GF-D8 (cell line): ENCODE measurements around the gene PAM.

Experiments
- DNase-seq: peaks from one replicate; lab custom pipeline; 2025; lab: John Stamatoyannopoulos, UW

PAM gene

DNA sequence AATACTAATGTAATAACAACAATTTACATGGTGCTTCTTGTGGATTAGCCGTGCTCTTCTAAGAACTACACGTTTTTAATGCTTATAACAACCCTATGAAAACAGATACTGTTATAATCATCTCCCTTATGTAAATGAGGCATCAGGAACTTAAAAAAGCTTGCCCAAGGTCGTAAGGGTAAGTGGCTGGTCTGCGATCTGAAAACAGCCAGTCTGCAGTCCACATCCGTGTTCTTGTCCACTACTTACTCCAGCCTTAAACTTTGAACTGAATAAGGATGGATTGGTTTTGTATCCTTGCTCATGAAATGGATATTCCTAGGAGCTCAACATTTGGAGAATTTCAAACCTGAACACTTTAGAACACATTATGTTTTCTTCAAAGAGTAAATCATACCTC, 26.7 kb downstream of the PAM start:
- DNase-seq: no peak

DNA sequence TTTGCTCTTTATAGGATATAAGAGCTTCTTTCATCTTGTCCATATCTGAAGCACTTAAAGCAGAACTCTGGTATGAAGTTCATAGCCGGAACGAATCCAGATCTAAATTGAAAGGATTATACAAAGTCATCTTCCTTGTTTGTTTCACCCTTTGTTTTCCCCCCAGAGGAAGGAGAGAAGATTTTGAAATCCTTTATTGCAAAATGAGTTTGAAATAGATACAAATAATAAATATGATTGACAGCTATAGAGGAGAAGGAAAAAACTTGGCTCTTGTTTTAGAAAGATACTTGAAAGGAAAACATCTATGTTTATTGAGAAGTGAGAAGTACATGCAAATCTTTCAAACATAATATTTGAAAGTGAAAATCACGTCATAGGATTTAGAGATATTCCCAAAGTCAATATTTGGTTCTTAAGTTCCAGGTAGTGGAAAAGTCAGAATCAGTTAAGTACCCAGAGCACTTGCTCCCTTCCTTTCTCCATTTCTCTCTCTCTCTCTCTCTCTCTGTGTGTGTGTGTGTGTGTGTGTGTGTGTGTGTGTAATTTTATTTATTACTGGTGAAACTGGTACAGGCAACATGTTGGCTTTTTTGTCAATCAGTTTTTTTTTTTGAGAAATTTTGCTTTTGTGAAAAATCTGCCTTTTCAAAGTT, 27.2 kb downstream of the PAM start:
- no peak for DNase-seq

DNA sequence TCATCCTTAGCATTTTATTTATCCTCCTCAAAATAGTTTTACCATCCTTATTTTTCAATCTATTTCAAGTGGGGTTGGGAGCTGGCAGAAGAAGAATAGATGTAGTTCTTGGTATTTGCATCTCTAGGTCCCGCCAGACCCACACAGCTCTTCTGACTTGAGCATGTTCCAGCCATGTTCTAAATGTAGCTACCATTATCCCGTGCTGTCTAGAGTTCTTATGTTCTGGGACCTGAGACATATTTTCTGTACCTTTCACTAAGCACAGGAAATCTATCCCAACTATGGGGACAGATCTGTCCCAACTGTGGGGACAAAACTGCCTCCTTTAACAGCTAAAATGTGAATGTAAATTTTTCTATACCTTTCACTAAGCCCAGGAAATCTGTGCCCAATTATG, 32.0 kb downstream of the PAM start:
- no peak for DNase-seq

DNA sequence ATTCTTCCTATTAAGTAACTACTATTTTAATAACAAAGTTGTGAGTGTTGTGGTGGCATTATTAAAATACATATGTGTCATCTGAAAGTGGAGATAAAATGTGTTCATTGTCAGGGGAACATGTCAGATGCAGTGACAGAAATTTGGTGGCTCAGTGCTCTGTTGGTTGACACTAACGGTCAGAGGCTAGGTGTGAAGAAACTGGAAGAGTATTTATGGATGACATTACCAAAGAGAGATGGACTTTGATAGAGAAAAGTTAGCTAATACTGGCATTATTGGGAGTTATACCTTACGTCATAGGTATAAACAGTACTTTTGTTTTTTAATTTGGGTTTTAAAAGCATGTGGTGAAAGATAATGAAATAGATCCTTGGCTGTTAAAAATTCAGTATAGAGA, 33.7 kb downstream of the PAM start:
- no peak for DNase-seq

DNA sequence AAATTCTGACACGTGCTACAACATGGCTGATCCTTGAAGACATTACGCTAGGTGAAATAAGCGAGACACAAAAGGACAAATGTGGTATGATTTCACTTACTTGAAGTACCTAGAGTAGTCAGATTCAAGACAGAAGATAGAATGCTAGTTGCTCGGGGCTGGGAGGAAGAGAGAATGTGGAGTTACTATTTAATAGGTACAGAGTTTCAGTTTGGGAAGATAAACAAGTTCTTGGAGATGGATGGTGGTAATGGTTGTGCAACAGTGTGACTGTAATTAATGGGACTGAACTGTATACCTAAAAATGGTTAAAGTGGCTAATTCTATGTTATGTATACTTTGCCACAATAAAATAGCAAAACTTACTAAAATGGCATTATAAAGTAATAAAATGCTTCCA, 34.4 kb downstream of the PAM start:
- no peak for DNase-seq

DNA sequence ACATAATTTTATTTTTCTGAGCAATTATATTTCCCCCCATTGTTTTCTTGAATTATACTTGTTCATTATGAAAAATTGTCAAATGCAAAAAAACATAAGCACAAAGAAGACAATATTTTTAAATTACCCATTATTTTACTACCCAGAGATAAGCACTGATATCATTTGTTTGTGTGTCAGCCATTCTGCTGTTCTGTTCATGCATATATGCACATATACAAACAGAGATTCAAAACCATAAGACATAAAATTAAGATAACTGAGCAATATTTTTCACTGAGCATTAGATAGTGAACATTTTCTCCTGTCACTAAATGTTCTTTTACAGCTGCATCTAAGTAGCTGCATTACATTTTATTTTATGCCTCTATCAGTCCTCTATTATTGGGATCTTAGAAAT, 35.6 kb downstream of the PAM start:
- DNase-seq: no peak

DNA sequence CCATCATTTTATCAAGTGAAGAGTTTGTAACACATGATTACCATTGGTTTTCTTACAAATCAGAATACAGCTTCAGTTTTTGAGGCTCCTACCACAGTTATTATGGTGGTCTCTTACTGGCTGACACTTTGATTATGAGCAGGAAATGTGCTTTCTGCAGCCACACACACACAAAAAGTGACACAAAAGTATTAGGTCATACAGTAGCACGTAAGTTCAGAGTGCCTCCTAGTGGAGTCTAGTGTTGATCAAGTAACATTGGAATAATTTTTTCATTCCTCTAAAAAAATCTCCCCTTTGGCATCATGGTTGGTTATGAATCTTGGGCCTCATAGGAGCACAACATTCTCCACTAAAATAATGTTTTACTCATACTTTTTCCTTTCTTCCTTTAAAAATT, 37.6 kb downstream of the PAM start:
- DNase-seq: no peak

DNA sequence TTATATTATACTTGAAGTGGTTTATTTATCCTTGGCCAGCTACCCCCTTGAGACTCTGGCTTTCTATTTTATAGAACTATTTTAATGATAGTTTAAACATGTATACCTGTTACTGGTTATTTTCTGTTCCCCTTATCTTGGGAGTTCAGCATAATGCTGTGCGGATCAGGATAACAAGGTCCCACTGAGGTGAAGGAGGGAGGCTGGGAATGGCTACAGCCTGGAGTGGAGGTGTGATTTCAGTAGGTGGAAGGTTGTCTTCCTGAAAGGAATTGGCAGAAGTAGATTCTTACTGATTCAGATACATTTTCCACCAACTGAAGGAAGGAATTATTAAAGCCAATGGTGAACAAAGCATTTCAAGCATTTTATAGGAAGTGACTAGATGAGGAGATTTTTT, 38.9 kb downstream of the PAM start:
- no peak for DNase-seq

DNA sequence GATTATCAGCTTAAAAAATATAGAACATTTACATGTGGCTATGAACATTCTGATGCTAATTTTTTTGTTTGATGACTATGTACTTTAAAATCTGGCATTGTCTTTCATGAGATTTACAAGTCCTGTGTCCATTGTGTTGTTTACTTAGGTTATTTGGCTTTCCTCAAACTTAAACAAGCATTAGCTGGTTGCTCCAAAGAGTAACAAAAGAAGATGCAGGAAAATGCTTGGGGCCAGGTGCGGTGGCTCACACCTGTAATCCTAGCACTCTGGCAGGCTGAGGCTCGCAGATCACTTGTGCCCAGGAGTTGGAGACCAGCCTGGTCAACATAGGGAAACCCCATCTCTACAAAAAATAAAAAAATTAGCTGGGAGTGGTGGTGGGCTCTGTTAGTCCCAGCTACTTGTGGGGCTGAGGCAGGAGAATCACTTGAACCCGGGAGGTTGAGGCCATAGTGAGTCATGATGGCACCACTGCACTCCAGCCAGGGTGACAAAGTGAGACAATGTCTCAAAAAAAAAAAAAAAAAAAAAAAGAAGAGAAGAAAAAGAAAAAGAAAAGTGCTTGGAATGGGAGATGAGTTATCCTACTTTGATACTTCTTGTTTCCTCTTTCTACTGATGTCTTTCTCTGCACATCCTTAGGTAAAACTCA, 39.7 kb downstream of the PAM start:
- no peak for DNase-seq

DNA sequence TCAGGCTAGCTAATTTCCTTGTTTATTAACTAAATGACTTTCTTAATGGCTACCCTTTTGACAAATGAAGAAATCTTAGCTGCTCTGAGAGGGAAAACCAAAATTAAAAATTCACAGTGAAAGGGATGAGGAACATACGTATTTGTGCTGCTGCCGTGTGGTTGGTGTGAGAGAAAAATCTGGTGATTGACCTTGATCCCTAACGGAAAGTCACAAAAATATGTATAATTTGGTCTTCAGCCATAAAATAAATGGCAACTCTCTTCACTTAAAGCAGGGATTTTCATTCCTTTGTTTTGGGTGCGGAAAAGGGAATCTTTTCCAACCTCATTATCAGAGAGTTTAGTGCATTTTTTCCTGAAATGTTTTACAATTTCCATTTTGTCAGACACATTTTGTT, 40.4 kb downstream of the PAM start:
- no peak for DNase-seq

DNA sequence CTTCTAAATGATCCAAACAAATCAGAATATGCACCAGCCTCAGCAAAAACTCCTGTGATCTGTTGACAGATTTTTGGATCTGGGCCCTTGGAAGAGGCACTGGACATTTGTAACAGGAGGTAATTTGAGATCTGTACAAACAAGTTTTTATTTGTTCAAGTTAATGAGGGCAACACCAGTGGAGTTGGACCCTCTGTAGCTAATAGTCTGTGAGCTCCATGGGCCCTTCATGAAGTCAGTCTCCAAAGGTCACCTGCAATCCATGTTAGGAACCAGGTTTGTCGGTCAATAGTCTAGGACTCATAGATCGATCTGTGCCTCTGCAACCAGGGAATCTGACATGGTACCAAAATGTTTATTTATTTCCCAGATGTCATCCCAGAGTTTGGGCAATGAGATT, 40.9 kb downstream of the PAM start:
- no peak for DNase-seq

DNA sequence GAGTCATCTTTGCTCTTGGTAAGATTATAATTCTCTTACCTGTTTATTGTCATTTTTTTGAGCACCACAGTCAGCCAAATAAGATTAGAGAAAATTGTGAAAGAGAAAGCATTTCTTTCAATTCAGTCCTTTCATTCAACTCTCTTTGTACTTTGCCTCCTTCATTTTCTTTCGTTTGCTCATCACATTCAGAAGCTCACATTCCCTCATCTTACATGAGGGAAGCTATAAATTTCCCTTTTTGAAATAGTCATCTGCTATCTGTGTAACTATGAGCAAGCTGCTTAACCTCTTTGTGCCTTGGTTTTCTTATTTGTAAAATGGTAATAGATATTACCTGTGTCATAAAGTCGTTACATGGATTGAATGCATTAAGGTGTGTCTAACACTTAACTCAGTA, 41.4 kb downstream of the PAM start:
- DNase-seq: no peak

DNA sequence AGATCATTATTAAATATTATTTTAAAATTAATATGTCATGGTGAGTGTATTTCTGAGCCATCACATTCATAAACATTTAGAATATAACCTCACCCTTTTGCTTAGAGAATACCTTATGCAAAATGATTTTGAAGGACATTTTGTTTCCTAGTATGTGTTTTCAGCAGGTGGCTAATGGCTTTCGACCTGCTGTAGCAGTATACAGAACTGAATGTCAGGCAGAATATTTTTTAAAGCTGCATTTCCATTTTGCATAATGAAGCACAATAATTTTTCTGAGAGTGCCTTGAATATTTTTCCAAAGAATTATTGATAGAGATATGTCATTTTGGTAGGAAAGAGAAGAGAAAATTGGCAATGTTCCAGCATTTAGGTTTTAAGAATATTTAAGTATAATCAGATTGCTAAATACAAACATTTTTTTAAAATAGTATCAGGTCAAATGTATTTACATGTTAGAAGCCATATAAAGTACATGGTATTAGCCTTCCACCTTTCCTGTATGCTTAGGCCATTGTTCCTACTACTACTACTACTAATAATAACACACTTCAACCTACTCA, 42.3 kb downstream of the PAM start:
- no peak for DNase-seq

DNA sequence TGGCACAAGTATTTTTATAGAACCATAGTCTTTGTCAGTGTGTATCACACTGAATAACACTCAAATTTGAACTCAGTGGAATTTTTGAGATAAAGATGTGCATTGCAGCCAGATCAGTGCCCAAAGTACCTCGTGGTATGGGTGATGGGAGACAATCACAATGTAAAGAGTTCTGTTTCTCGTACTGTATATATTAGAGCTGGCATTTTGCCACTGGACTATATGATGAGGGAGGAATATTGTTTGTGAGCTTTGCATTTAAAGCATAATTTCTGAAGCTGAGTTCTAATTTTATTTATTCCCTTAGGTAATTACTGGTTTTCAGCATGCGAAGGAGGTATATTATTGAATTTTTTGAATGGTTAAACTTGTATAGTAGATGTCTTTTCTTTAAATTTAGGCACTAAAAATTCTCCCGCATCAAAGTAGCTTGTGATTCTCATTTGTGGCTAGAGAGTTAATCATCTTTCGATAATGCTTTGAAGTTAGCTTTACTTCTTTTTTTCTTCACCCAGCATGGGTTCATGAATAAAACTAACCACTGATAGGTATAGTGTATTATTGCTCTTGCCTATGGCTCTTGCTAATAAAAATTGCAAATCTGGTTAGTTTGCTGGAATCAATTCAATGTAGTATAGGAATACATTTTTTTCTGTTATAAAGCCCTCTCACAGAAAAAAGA, 43.1 kb downstream of the PAM start:
- no peak for DNase-seq

DNA sequence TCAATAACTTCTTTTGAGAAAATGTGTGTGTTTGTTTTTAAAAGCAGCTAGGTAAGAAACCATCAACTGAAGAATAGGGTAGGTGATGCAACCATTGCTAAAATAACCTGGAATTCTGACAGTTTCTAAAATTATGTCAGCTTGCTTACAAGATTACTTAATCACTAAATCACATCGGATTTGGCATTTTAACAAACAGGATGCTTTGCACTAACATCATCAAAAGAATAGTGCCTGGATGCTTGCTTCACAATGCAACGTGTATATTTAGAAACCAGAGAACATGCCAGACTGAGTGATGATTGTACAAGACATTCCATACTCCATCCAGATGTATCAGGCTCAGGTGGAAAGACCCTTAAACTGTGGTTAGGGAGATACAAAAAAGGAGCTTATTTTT, 43.9 kb downstream of the PAM start:
- no peak for DNase-seq

DNA sequence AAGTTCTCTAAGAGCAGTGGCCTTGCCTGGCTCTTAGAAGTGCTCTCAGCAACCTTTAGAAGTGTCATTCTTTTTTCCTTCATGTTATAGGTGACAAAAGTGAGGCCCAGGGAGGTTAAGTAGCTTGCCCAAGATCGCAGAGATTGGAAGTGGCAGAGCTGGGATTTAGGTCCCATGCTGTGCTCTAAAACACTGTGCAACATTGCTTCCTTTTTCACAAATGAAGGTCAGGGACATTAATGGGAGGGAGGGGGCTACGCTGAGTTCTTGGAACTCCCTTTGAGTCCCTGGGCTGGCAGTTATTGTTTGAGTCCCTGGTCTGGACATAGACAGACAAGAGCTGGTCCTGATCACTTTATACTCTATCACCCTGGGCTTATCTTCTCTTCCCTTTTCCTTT, 45.3 kb downstream of the PAM start:
- no peak for DNase-seq

DNA sequence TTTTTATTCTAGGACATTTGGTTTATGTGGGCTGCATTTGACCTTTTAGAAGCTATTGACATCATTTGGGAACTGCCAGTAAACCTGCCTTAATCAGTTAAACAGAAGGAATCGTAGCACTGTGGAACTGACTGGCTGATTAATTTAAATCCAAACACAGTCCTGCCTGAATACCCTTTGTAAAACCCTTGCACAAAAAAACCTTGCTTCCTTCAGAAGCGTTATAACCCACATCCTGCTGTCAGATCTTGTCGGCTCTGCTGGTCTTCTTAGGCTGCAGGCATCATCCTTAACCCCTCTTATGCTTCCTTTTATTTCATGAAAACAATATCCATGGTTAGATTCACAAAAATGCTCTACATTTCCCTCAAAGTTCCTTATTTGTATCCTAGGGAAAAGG, 46.3 kb downstream of the PAM start:
- DNase-seq: no peak

DNA sequence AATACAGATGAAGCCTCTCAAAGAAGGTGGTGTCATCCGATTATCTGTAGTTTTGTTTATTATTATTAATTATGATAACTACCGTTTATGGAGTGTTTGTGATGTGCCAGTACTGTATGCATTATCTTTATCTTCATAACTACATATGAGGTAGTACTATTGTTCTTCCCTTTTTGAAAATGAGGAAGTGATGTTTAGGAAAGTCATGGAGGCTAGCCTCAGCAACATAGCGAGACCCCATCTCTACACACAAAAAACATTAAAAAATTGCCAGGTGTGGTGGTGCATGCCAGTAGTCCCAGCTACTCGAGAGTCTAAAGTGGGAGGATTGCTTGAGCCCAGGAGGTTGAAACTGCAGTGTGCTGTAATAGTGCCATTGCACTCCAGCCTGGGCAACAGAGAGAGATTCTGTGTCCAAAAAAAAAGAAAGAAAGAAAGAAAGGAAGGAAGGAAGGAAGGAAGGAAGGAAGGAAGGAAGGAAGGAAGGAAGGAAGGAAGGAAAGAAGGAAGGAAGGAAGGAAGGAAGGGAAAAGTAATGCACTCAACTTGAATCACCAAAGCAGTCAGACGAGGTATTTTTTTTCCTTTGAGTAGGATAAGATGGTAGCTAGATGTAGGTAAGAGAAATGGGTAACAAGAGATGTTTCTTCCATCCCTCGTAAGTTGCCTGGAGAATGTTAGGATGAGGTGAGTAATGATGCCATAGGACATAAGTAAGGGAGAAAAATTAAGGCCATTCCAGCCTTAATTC, 47.8 kb downstream of the PAM start:
- no peak for DNase-seq

DNA sequence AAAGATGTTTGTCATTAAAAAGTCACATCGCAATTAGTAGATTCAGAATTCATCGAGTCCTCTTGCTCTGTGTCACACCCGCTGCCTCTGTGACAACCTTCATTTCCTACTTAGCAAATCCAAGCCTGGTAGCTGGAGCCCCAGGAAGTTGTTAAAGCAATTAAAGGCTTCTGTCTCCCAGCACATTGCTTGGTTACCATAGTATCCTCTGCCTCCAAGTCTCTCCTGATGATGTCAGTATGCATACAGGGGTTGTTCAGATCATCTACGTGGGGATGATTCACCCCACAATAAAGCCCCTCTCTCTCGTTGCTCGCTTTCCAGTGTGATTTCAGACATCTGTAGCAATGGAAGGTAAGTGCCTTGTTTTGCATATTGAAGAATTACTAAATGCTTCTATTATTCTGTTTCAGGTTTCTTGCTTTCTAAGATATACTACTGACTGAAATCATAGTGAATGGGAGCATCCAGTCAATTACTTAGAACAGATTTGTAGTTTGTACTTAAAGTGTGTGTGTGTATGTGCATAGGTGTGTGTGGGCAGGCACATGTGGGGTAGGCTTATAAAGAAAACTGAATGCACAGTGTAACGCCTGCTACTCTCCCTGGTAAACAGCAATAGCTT, 52.9 kb downstream of the PAM start:
- no peak for DNase-seq

DNA sequence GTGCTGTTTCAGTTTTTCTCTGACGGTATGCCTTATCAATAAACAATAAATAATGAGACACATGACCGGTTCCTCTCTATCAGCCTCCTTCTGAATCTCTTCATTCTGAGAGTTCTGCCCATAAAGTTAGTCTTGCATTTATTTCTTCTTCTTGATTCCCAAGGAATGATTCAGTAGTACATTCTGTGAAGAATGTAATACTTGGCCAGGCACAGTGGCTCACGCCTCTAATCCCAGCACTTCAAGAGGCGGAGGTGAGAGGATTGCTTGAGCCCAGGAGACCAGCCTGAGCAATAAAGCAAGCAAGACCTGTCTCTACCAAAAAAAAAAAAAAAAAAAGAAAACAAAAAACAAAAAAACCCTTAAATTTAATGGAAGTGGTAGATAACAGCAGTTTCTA, 53.9 kb downstream of the PAM start:
- DNase-seq: no peak

DNA sequence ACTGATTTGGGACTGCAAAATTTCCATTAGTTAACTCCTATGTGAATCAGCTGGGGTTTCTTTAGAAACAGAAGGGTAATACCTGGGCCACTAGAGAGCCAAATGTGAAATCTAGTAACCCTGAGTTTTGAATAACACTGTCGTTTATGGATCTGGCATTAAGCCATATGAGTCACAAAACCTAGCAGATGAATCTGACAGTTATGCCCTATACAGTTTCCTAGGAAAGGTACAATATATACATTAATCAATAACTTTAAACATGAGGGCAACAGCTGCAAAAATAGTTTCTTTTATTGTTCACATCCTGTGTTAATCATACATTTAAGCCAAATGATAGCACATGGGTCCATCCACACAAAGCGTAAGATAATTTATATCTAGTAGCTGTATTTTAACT, 56.9 kb downstream of the PAM start:
- DNase-seq: no peak

DNA sequence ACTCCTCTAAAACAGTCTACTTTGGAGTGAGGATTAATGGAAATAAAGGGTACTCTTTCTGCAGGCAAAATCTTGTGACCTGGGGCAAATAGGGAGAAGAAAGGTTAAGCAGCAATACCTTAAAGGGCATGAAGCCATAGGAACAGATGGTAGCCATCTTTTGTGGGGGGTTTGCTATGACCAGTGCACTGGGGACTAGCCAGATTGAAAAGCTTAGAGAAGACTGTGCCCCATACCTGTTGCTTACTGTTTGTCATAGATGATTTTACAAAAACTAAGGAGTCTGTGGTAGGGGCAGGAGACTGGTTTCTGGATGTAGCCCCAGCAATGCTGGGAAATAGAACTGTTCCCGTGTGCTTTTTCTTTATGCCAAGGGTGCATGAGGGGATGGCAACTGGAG, 58.6 kb downstream of the PAM start:
- DNase-seq: no peak
